SU-DHL-6 (cell line): ENCODE data around the gene HYCC1.

Experiments used
- H2AFZ ChIP-seq: fragments of 200-600 bp; sonication (generic); 2 replicates; pipeline ENCODE4 v1.6.1; 2014; ENCODE audit warnings: low read depth, mild to moderate bottlenecking, moderate library complexity, mixed read lengths, antibody characterized with exemption, low read length; ENCODE audit not compliant: severe bottlenecking
- H3F3A ChIP-seq: fragments of 200-600 bp; shearing (Covaris generic); 2 replicates; pipeline ENCODE4 v1.6.0; 2016; ENCODE audit warnings: antibody characterized with exemption, mild to moderate bottlenecking; ENCODE audit not compliant: insufficient read depth
- H3K27ac ChIP-seq: fragments of 200-600 bp; sonication (generic); 2 replicates; pipeline ENCODE4 v1.5.1; 2016; ENCODE audit warnings: low read depth, mild to moderate bottlenecking, low read length, moderate library complexity, mixed read lengths
- H3K27me3 ChIP-seq: fragments of 200-600 bp; sonication (generic), shearing (Covaris generic); 2 replicates; pipeline ENCODE4 v1.6.0; 2014; ENCODE audit warnings: mild to moderate bottlenecking, low read length
- H3K36me3 ChIP-seq: fragments of 200-600 bp; sonication (generic); 2 replicates; pipeline ENCODE4 v1.6.1; 2014; ENCODE audit warnings: mild to moderate bottlenecking, low read length, mixed read lengths
- H3K4me2 ChIP-seq: fragments of 300-600, 200-600 bp; shearing (Covaris generic), sonication (generic); 2 replicates; pipeline ENCODE4 v1.6.0; 2014; ENCODE audit warnings: low read length, low read depth, mild to moderate bottlenecking; ENCODE audit not compliant: poor library complexity, severe bottlenecking
- H3K4me3 ChIP-seq: fragments of 200-600 bp; sonication (generic); 2 replicates; pipeline ENCODE4 v1.5.1; 2014; ENCODE audit warnings: antibody characterized with exemption, low read length, mild to moderate bottlenecking, mixed read lengths; ENCODE audit not compliant: insufficient read depth, poor library complexity, severe bottlenecking
- H3K79me2 ChIP-seq: fragments of 200-600 bp; sonication (generic); 2 replicates; pipeline ENCODE4 v1.6.1; 2014; ENCODE audit warnings: mild to moderate bottlenecking, low read length, moderate library complexity; ENCODE audit not compliant: insufficient read depth
- H3K9ac ChIP-seq: fragments of 200-600 bp; sonication (generic); 2 replicates; pipeline ENCODE4 v1.7.0; 2014; ENCODE audit warnings: mild to moderate bottlenecking, low read length
- H3K9me2 ChIP-seq: fragments of 200-600 bp; sonication (generic); replicated peaks from 2 replicates; pipeline ENCODE4 v1.6.1; 2014; ENCODE audit warnings: low read length; ENCODE audit not compliant: insufficient read depth
- H3K9me3 ChIP-seq: fragments of 200-600 bp; sonication (generic); 2 replicates; pipeline ENCODE4 v1.6.1; 2014; ENCODE audit warnings: low read length, mixed read lengths; ENCODE audit not compliant: insufficient read depth
- H4K20me1 ChIP-seq: fragments of 200-600 bp; sonication (generic); 2 replicates; pipeline ENCODE4 v1.6.1; 2014; ENCODE audit warnings: low read depth, mild to moderate bottlenecking, antibody characterized with exemption, low read length, moderate library complexity, mixed read lengths
- CTCF ChIP-seq: fragments of 200-600 bp; sonication (generic); IDR thresholded peaks from one replicate; pipeline ENCODE4 v1.5.1; 2017; ENCODE audit warnings: antibody characterized with exemption, mild to moderate bottlenecking, low read length, moderate library complexity; ENCODE audit not compliant: insufficient read depth, poor library complexity, severe bottlenecking
- EZH2phosphoT487 ChIP-seq: fragments of 200-600 bp; sonication (generic), shearing (Covaris generic); conservative IDR thresholded peaks from 2 replicates; pipeline ENCODE4 v1.6.1; 2018; ENCODE audit warnings: mild to moderate bottlenecking, antibody characterized with exemption, low read length, moderate library complexity, mixed read lengths

Gene HYCC1

GRCh38 chr7:23002698-23003097 lies 11.2 kb downstream of the HYCC1 start:
- H4K20me1 ChIP-seq = peaks cover 64% of the 10 kb centered on the region
- H3K27ac ChIP-seq = no peak overlapping the region
- no peak overlapping the region for H2AFZ ChIP-seq
- no peaks in the 10 kb centered on the region for H3K9me2 ChIP-seq
- 0 out of 2 replicates have a peak, but pooled peaks cover 2% of the 10 kb centered on the region for H3K36me3 ChIP-seq
- H3K9ac ChIP-seq = no peak overlapping the region
- TF ChIP-seq EZH2phosphoT487 (no peak), CTCF (no peak)
- no peaks in the 10 kb centered on the region for H3F3A ChIP-seq
- H3K4me3 ChIP-seq = no peak overlapping the region
- H3K9me3 ChIP-seq = no peaks in the 10 kb centered on the region
- H3K79me2 ChIP-seq = peaks cover 68% of the 10 kb centered on the region
- H3K27me3 ChIP-seq = no peaks in the 10 kb centered on the region
- H3K4me2 ChIP-seq = no peak overlapping the region

GRCh38 chr7:23001610-23002009 lies 12.3 kb downstream of the HYCC1 start:
- Histone ChIP-seq H3K79me2 (peaks cover 57% of the 10 kb centered on the region), H4K20me1 (peaks cover 57% of the 10 kb centered on the region), H2AFZ (no peak overlapping the region), H3K27me3 (no peaks in the 10 kb centered on the region), H3F3A (no peaks in the 10 kb centered on the region), H3K27ac (no peak overlapping the region), H3K4me3 (no peak overlapping the region), H3K36me3 (0 out of 2 replicates have a peak, but pooled peaks cover 3% of the 10 kb centered on the region), H3K9me3 (no peaks in the 10 kb centered on the region), H3K9ac (no peak overlapping the region), H3K4me2 (no peak overlapping the region), H3K9me2 (no peaks in the 10 kb centered on the region)
- TF ChIP-seq EZH2phosphoT487 = no peak

GRCh38 chr7:23000597-23001360 lies 13.2 kb downstream of the HYCC1 start:
- no peak overlapping the region for H3K4me2 ChIP-seq

More at GRCh38 chr7:23000597-23001360, 13.2 kb downstream of the HYCC1 start:
- Histone ChIP-seq H3K4me3 (no peak overlapping the region), H3K36me3 (0 out of 2 replicates have a peak, but pooled peaks cover 3% of the 10 kb centered on the region), H3K79me2 (peaks cover 51% of the 10 kb centered on the region), H3K9me2 (no peaks in the 10 kb centered on the region), H4K20me1 (peaks cover 56% of the 10 kb centered on the region), H3K27me3 (no peaks in the 10 kb centered on the region), H3K27ac (no peak overlapping the region), H2AFZ (no peak overlapping the region), H3K9me3 (no peaks in the 10 kb centered on the region), H3F3A (no peaks in the 10 kb centered on the region), H3K9ac (no peak overlapping the region)
- no peak for TF ChIP-seq CTCF
- TF ChIP-seq EZH2phosphoT487 = no peak
